ENCODE results near the gene C8G. TPM values are rescaled to one million over a fixed set of nuclear protein-coding genes. Genes with fewer than 3 reads are reported as not detected.
A peak's percentile ranks its signal among the peaks of the same experiment; 100 is the strongest.

Gene C8G
- total RNA-seq, 1 donor from 2014 or later = 1.6 TPM

- Histone ChIP-seq H3K4me3 (ENCODE audit: insufficient read depth, low read depth, low read length) (no peak overlapping the region), H3K27ac (ENCODE audit: low read depth, low read length) (no peak overlapping the region), H3K9ac (ENCODE audit: low read length) (no peak overlapping the region), H3K4me2 (ENCODE audit: low read length) (no peak overlapping the region), H3K36me3 (ENCODE audit: insufficient read depth, low read length) (peaks cover 8% of the 10 kb centered on the region), H4K20me1 (ENCODE audit: insufficient read depth, low read length) (peaks cover 3% of the 10 kb centered on the region), H3K79me2 (ENCODE audit: insufficient read depth, low read length) (no peaks in the 10 kb centered on the region), H3K9me3 (ENCODE audit: insufficient read depth, low read depth, low read length) (no peaks in the 10 kb centered on the region), H2AFZ (ENCODE audit: low read depth, low read length) (no peak overlapping the region), H3K27me3 (ENCODE audit: insufficient read depth, low read length) (no peaks in the 10 kb centered on the region), H3K4me1 (ENCODE audit: insufficient read depth, low read length) (no peaks in the 10 kb centered on the region)
- Mint-ChIP-seq H3K4me1 (ENCODE audit: low read depth, unreplicated experiment) (no peaks in the 10 kb centered on the region), H3K27me3 (ENCODE audit: low read depth, unreplicated experiment) (no peaks in the 10 kb centered on the region), H3K4me3 (ENCODE audit: unreplicated experiment) (no peak overlapping the region), H3K9me3 (ENCODE audit: unreplicated experiment) (no peaks in the 10 kb centered on the region), H3K27ac (ENCODE audit: unreplicated experiment) (no peak overlapping the region), H3K36me3 (ENCODE audit: low read depth, unreplicated experiment) (peaks cover 11% of the 10 kb centered on the region)
- no peak for FAIRE-seq
- DNase-seq (ENCODE audit: low read depth) = no peak
- TF ChIP-seq CTCF (IDR thresholded peaks at IDR 0.05; ENCODE audit: insufficient read depth, low read depth, low read length) (no peak), EZH2 (IDR thresholded peaks at IDR 0.05; ENCODE audit: insufficient read depth, low read length) (no peak)
Observed at GRCh38 chr9:136916330-136917184, 28.5 kb upstream of the C8G start.

DNA sequence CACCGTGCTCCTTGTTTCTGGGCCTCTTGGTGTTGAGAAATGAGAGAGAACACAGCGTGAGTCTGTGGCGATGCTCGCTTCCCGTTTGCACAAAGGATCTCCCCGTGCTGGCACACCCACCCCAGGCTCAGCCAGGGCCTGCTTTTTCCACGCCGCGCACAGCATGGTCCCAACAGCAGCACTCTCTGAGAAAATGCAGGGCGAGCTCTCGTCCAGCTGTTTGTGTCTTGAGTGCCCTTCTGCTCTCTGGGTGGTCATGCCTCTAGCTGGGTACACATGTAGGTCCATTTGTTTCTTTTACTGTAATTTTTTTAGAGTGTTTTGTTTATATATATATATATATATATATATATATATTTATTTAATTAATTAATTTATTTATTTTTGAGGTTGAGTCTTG, 27.1 kb upstream of the C8G start:
- no peaks in the 10 kb centered on the region for H3K9me3 ChIP-seq (ENCODE audit: insufficient read depth, low read depth, low read length)
- Mint-ChIP-seq H3K9me3 (ENCODE audit: unreplicated experiment) (no peaks in the 10 kb centered on the region), H3K27ac (ENCODE audit: unreplicated experiment) (no peak overlapping the region), H3K36me3 (ENCODE audit: low read depth, unreplicated experiment) (peaks cover 15% of the 10 kb centered on the region), H3K4me1 (ENCODE audit: low read depth, unreplicated experiment) (no peaks in the 10 kb centered on the region), H3K4me3 (ENCODE audit: unreplicated experiment) (no peak overlapping the region), H3K27me3 (ENCODE audit: low read depth, unreplicated experiment) (no peaks in the 10 kb centered on the region)
- FAIRE-seq = no peak
- H3K9ac ChIP-seq (ENCODE audit: low read length) = no peak overlapping the region
- H2AFZ ChIP-seq (ENCODE audit: low read depth, low read length) = no peak overlapping the region
- H3K4me1 ChIP-seq (ENCODE audit: insufficient read depth, low read length) = no peaks in the 10 kb centered on the region
- H3K27me3 ChIP-seq (ENCODE audit: insufficient read depth, low read length) = no peaks in the 10 kb centered on the region
- no peaks in the 10 kb centered on the region for H3K79me2 ChIP-seq (ENCODE audit: insufficient read depth, low read length)
- no peak overlapping the region for H3K4me2 ChIP-seq (ENCODE audit: low read length)
- no peak for DNase-seq (ENCODE audit: low read depth)
- no peak overlapping the region for H3K4me3 ChIP-seq (ENCODE audit: insufficient read depth, low read depth, low read length)
- H4K20me1 ChIP-seq (ENCODE audit: insufficient read depth, low read length) = peaks cover 3% of the 10 kb centered on the region
- H3K27ac ChIP-seq (ENCODE audit: low read depth, low read length) = no peak overlapping the region
- H3K36me3 ChIP-seq (ENCODE audit: insufficient read depth, low read length) = peaks cover 6% of the 10 kb centered on the region
- no peak for TF ChIP-seq CTCF (IDR thresholded peaks at IDR 0.05; ENCODE audit: insufficient read depth, low read depth, low read length)
- no peak for TF ChIP-seq EZH2 (IDR thresholded peaks at IDR 0.05; ENCODE audit: insufficient read depth, low read length)

- Histone ChIP-seq H4K20me1 (ENCODE audit: insufficient read depth, low read length) (peaks cover 3% of the 10 kb centered on the region), H3K4me3 (ENCODE audit: insufficient read depth, low read depth, low read length) (no peak overlapping the region), H3K27me3 (ENCODE audit: insufficient read depth, low read length) (no peaks in the 10 kb centered on the region), H3K4me2 (ENCODE audit: low read length) (no peak overlapping the region), H3K9ac (ENCODE audit: low read length) (no peak overlapping the region), H3K4me1 (ENCODE audit: insufficient read depth, low read length) (no peaks in the 10 kb centered on the region), H3K79me2 (ENCODE audit: insufficient read depth, low read length) (no peaks in the 10 kb centered on the region), H3K36me3 (ENCODE audit: insufficient read depth, low read length) (peaks cover 6% of the 10 kb centered on the region), H2AFZ (ENCODE audit: low read depth, low read length) (no peak overlapping the region), H3K27ac (ENCODE audit: low read depth, low read length) (no peak overlapping the region), H3K9me3 (ENCODE audit: insufficient read depth, low read depth, low read length) (no peaks in the 10 kb centered on the region)
- FAIRE-seq (no peak), DNase-seq (ENCODE audit: low read depth) (no peak)
- Mint-ChIP-seq H3K4me3 (ENCODE audit: unreplicated experiment) (no peak overlapping the region), H3K4me1 (ENCODE audit: low read depth, unreplicated experiment) (no peaks in the 10 kb centered on the region), H3K36me3 (ENCODE audit: low read depth, unreplicated experiment) (peaks cover 15% of the 10 kb centered on the region), H3K27me3 (ENCODE audit: low read depth, unreplicated experiment) (no peaks in the 10 kb centered on the region), H3K9me3 (ENCODE audit: unreplicated experiment) (no peaks in the 10 kb centered on the region), H3K27ac (ENCODE audit: unreplicated experiment) (peak overlapping the region; percentile 26)
- TF ChIP-seq CTCF (IDR thresholded peaks at IDR 0.05; ENCODE audit: insufficient read depth, low read depth, low read length) (no peak), EZH2 (IDR thresholded peaks at IDR 0.05; ENCODE audit: insufficient read depth, low read length) (no peak)
Observed at GRCh38 chr9:136920069-136920468, 25.0 kb upstream of the C8G start.
